GM23338 (cell line): ENCODE results near the gene HS6ST1. TPM values are rescaled to one million over a fixed set of nuclear protein-coding genes. Genes with fewer than 3 reads are reported as not detected.

ENCODE experiments used
- ATAC-seq: fragments of 200-7000 bp; cut with Tn5 transposase; 3 replicates; pipeline ENCODE4 v1.9.1; 2020
- DNase-seq: peaks from one replicate; pipeline ENCODE4 v3.0.0-alpha.2; 2015; ENCODE audit warnings: low spot score
- H2AFZ ChIP-seq: fragments of 200-600 bp; sonication (generic); 2 replicates; pipeline ENCODE4 v1.8.0; 2016; ENCODE audit warnings: antibody characterized with exemption, mild to moderate bottlenecking, moderate library complexity
- H3F3A ChIP-seq: fragments of 200-600 bp; sonication (generic); replicated peaks from 2 replicates; pipeline ENCODE4 v1.8.0; 2017; ENCODE audit warnings: antibody characterized with exemption, mixed run types, low read depth
- H3K27ac ChIP-seq: fragments of 200-600 bp; sonication (generic); 2 replicates; pipeline ENCODE4 v1.6.1; 2016; ENCODE audit warnings: low read depth
- H3K27me3 ChIP-seq: fragments of 200-600 bp; sonication (generic); 2 replicates; pipeline ENCODE4 v1.8.0; 2016; ENCODE audit warnings: mild to moderate bottlenecking, mixed run types, moderate library complexity; ENCODE audit not compliant: insufficient read depth
- H3K36me3 ChIP-seq: fragments of 200-600 bp; sonication (generic); 2 replicates; pipeline ENCODE4 v1.8.0; 2016; ENCODE audit warnings: mild to moderate bottlenecking; ENCODE audit not compliant: insufficient read depth
- H3K4me1 ChIP-seq: fragments of 200-600 bp; sonication (generic); 2 replicates; pipeline ENCODE4 v1.8.0; 2016; ENCODE audit warnings: mild to moderate bottlenecking, moderate library complexity; ENCODE audit not compliant: insufficient read depth
- H3K4me2 ChIP-seq: fragments of 200-600 bp; sonication (generic); 2 replicates; pipeline ENCODE4 v1.7.1; 2017; ENCODE audit warnings: mixed run types
- H3K4me3 ChIP-seq: fragments of 200-600 bp; sonication (generic); 2 replicates; pipeline ENCODE4 v1.6.1; 2016; ENCODE audit warnings: mixed run types
- H3K79me2 ChIP-seq: fragments of 200-600 bp; sonication (generic); replicated peaks from 2 replicates; pipeline ENCODE4 v1.8.0; 2017; ENCODE audit warnings: mild to moderate bottlenecking; ENCODE audit not compliant: insufficient read depth
- H3K9me2 ChIP-seq: fragments of 200-600 bp; sonication (generic); 2 replicates; pipeline ENCODE4 v1.8.0; 2017; ENCODE audit not compliant: insufficient read depth
- H4K20me1 ChIP-seq: fragments of 200-600 bp; sonication (generic); replicated peaks from 2 replicates; pipeline ENCODE4 v1.8.0; 2017; ENCODE audit warnings: mild to moderate bottlenecking; ENCODE audit not compliant: insufficient read depth
- H3K27ac Mint-ChIP-seq: 2 replicates; pipeline ENCODE4 v1.8.0; 2020; ENCODE audit warnings: inconsistent platforms, mild to moderate bottlenecking, moderate library complexity, mixed read lengths
- H3K27me3 Mint-ChIP-seq: 3 replicates; pipeline ENCODE4 v1.8.0; 2022; ENCODE audit warnings: low read depth, mild to moderate bottlenecking, moderate library complexity, mixed read lengths, inconsistent platforms; ENCODE audit not compliant: insufficient read depth, poor library complexity
- H3K36me3 Mint-ChIP-seq: 3 replicates; pipeline ENCODE4 v1.8.0; 2021; ENCODE audit warnings: low read depth, mild to moderate bottlenecking, inconsistent platforms, moderate library complexity, mixed read lengths
- H3K4me1 Mint-ChIP-seq: 3 replicates; pipeline ENCODE4 v1.8.0; 2020; ENCODE audit warnings: mild to moderate bottlenecking, inconsistent platforms, mixed read lengths
- H3K4me3 Mint-ChIP-seq: 3 replicates; pipeline ENCODE4 v1.8.0; 2021; ENCODE audit warnings: moderate library complexity, mild to moderate bottlenecking, inconsistent platforms, mixed read lengths
- H3K9me3 Mint-ChIP-seq: 3 replicates; pipeline ENCODE4 v1.8.0; 2020; ENCODE audit warnings: moderate library complexity, mild to moderate bottlenecking, inconsistent platforms, mixed read lengths
- ZNF114 ChIP-seq: fragments of 250-450 bp; sonication (Bioruptor Pico); IDR thresholded peaks from 2 replicates; pipeline ENCODE4 v1.5.0; 2020; ENCODE audit warnings: mild to moderate bottlenecking, moderate library complexity
- ZNF462 ChIP-seq: fragments of 250-450 bp; sonication (Bioruptor Pico); IDR thresholded peaks from 2 replicates; pipeline ENCODE4 v1.5.0; 2020; ENCODE audit warnings: mild to moderate bottlenecking, moderate library complexity
- polyA plus RNA-seq: library from polyadenylated mRNA; unstranded; fragments of >200 nt; fragmentation: Nextera tagmentation; extraction: Ambion mirVana; gene quantifications from 2 replicates; pipeline ENCODE4 v1.2.1, GENCODE V29; 2016
- total RNA-seq: library from RNA; depleted of rRNA; stranded (reverse); fragments of >200 nt; shearing (Covaris generic); gene quantifications from 2 replicates; pipeline ENCODE4 v1.2.3, GENCODE V29; 2014

The HS6ST1 gene
- total and polyA plus RNA-seq, 2 experiments from 2014 or later: 21.1 to 106 TPM

DNA sequence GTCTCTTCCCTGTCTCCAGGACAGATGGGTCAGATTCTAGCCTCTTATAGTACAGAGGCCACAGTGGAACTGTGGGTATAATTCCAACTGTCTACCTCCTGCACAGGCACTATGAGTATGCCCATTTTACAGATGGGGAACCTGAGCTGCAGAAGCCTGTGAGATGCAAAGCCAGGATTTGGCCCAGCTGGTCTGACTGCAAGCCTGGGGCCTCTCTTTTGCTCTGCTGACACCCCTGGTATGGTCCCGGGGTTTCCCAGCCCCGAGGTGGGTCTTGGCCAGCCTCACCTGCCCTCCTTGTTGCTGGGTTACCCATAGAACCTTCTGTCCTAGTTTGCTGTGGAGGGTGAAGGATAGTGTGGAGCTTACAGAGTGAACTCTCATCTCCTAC lies 9.8 kb downstream of the HS6ST1 start:
- Histone ChIP-seq H3K27ac (no peak overlapping the region), H3K4me3 (no peak overlapping the region), H3K4me2 (no peak overlapping the region), H2AFZ (no peak overlapping the region), H3F3A (no peaks in the 10 kb centered on the region), H3K36me3 (no peaks in the 10 kb centered on the region), H3K4me1 (peaks cover 25% of the 10 kb centered on the region), H4K20me1 (peaks cover 74% of the 10 kb centered on the region), H3K79me2 (peaks cover 100% of the 10 kb centered on the region), H3K27me3 (no peaks in the 10 kb centered on the region), H3K9me2 (no peaks in the 10 kb centered on the region)
- Mint-ChIP-seq H3K4me1 (peaks cover 57% of the 10 kb centered on the region), H3K9me3 (no peaks in the 10 kb centered on the region), H3K4me3 (no peak overlapping the region), H3K27me3 (peaks cover 4% of the 10 kb centered on the region), H3K36me3 (peaks cover 3% of the 10 kb centered on the region; the same call in 1 of the 3 replicates), H3K27ac (no peak overlapping the region)
- no peak for DNase-seq
- no peak for TF ChIP-seq ZNF462 (CRISPR knock-in tag)
- no peak for ATAC-seq

DNA sequence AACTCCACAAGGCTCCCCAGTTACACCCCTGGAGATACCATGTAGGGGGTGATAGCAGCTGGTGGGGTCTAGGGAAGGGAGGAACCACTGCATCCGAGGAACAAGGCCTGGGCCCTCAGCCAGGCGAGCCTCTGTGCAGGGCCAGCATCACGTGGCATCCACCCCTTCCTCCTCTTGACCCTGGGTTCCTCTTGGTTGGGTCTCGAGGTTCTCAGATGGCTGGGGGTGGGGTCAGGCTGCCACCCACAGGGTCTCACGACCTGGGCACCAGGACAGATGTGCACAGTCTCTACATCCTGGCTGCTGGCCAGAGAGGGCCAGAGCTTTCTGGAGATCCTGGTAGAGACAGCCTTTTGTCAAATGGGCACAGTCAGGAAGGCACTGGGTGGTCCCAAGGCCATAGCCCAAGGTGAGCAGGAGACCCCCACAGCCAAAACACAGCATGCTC lies 10.4 kb downstream of the HS6ST1 start:
- H3K27ac Mint-ChIP-seq: no peak overlapping the region
- peaks cover 100% of the 10 kb centered on the region for H3K79me2 ChIP-seq
- no peak for DNase-seq

More for the DNA sequence above, 10.4 kb downstream of the HS6ST1 start:
- TF ChIP-seq ZNF114 (CRISPR knock-in tag): no peak
- no peak overlapping the region for H3K27ac ChIP-seq
- Mint-ChIP-seq H3K27me3 (peaks cover 6% of the 10 kb centered on the region), H3K9me3 (no peaks in the 10 kb centered on the region), H3K36me3 (peaks cover 3% of the 10 kb centered on the region; the same call in 1 of the 3 replicates), H3K4me3 (no peak overlapping the region), H3K4me1 (peaks cover 60% of the 10 kb centered on the region)
- H3K4me3 ChIP-seq: no peak overlapping the region
- no peaks in the 10 kb centered on the region for H3K27me3 ChIP-seq
- no peak overlapping the region for H3K4me2 ChIP-seq
- no peak overlapping the region for H2AFZ ChIP-seq
- peaks cover 71% of the 10 kb centered on the region for H4K20me1 ChIP-seq
- no peaks in the 10 kb centered on the region for H3F3A ChIP-seq
- H3K36me3 ChIP-seq: no peaks in the 10 kb centered on the region
- peaks cover 19% of the 10 kb centered on the region for H3K4me1 ChIP-seq
- no peak for ATAC-seq
- no peaks in the 10 kb centered on the region for H3K9me2 ChIP-seq
